C4-2B (cell line): ENCODE measurements around the gene HOXD12.

Source experiments
- CTCF ChIP-seq: fragments of 450-650 bp; conservative IDR thresholded peaks from 2 replicates; pipeline ENCODE4 v1.5.1; 2017; ENCODE audit warnings: mild to moderate bottlenecking
- ZFX ChIP-seq: fragments of 450-650 bp; IDR thresholded peaks from 2 replicates; pipeline ENCODE4 v1.6.1; 2017

- TF ChIP-seq CTCF, result no peak
- no peak for TF ChIP-seq ZFX
Observed at GRCh38 chr2:176083796-176084261, 15.8 kb upstream of the HOXD12 start, which contains the start of gene EVX2.
